Islet precursor cell (in vitro differentiated cells): ENCODE results near the gene LTBP2.

Experiments
- DNase-seq: peaks from one replicate; pipeline ENCODE4 v3.0.0-alpha.2; 2018

Gene LTBP2

DNA sequence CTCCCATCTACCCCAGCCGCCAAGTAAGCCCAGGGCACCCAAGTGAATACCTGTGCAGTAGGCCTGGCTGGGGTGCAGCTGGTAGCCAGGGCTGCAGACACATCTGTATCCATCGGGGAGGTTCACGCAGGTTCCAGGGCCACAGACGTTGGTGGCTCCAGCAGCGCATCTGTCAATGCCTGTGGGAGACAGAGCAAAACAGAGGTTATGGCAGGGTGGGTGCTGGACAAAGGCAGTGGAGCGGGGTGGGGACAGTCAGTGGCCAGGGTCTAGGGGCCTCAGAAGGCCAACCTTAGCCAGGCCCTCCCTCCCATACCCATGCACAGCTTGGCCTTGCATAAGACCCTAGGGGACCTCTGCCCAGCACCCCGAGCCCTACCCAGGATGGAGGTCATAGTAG, 89.3 kb downstream of the LTBP2 start:
- DNase-seq = no peak

- no peak for DNase-seq
Observed at GRCh38 chr14:74521756-74522155, 90.3 kb downstream of the LTBP2 start.

- no peak for DNase-seq
Observed at GRCh38 chr14:74519316-74520074, 92.5 kb downstream of the LTBP2 start.

DNA sequence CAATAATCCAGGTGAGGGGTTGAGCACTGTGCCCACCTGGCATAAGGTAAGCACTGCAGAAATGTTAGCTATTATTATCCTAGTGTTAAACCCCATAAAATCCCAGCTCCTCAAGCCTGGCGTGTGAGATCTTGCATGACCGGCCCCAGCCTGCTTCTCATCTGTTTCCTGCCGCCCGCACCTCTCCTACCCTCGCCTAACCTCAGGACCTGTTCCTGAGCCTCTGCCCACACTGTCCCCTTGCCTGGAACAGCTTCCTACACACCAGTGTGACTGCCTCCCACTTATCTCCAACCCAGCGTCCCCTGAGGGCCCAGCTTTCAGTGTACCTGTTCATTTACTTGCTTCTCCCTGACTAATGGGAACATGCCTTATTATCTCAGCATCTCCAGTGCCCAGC, 93.8 kb downstream of the LTBP2 start:
- DNase-seq = no peak

DNA sequence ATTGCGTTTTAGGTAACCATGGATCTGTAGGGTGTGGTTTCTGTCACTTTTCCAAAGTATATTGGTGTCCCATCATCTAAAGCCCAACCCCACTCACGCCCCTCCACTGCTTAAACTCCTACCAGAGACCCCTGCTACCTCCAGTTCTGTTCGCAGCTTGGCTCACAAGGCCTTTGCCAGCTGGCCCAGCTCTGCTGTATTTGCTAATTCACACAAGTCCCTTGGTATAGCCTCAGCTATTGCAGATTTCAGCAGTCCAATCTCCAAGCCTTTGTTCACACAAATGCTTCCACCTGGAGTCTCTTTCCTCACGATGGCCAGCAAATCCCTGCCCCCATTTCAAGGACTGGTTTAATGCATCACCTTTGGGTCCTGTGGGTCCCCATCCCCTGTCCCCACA, 94.3 kb downstream of the LTBP2 start:
- DNase-seq = no peak

- peak; percentile 86 for DNase-seq
Observed at GRCh38 chr14:74516451-74517160, 95.4 kb downstream of the LTBP2 start.

DNA sequence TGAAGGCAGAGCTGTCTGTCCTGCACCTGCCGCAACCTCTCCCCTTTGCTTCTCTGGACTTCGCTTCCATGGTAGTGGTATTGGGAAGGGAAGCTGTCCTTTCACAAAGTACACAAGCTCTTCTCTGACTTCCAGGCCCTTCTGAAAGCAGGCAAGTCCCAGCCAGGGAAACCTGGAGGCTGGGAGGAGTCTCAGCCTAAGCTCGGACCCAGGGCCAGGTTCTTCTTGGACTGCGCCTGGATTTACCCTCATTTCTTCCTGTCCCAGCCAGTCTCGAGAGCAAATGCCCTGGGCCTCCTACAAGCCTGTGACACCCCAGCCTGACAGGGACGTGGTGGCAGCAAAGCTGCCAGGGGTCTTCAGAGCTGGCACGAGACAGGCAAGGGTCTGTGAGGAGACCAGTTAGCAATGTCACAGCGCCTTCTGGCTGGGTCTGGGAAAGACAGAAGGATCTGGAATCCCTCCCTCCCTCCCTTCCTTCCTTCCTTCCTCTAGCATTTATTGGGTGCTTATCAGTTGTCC, 96.1 kb downstream of the LTBP2 start:
- no peak for DNase-seq

GRCh38 chr14:74514471-74514941, 97.5 kb downstream of the LTBP2 start:
- DNase-seq = peak; percentile 69

GRCh38 chr14:74511966-74512830, 99.8 kb downstream of the LTBP2 start:
- DNase-seq = no peak

GRCh38 chr14:74510959-74511409, 101.1 kb downstream of the LTBP2 start:
- no peak for DNase-seq

- no peak for DNase-seq
Observed at GRCh38 chr14:74510223-74510931, 101.7 kb downstream of the LTBP2 start.

- DNase-seq = no peak
Observed at GRCh38 chr14:74509587-74510222, 102.3 kb downstream of the LTBP2 start.

DNA sequence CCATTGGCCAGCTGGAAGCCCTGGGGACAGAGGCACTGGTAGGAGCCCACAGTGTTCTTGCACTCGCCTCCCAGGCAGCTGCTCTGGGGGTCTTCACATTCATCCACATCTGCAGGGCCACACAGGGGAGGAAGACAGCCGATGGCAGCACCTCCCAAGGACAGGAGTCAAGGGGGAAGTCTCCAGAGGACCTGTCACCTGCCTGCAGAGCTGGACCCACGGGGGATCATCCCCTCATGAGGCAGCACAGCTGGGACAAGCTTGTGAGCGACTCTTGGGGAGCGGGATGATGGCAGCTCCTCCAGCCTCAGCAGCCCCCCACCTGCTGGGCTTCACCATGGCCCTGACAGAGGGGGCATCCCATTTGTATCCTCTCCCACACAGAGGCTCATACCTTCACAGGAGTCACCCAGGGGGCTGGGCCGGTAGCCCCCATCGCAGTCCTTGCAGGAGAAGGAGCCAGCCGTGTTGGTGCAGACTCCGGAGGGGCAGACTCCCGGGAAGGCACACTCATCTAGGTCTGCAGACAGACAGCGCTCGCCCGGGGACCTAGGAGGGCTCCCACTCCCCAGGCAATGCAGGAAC, 103.1 kb downstream of the LTBP2 start:
- DNase-seq = no peak

DNA sequence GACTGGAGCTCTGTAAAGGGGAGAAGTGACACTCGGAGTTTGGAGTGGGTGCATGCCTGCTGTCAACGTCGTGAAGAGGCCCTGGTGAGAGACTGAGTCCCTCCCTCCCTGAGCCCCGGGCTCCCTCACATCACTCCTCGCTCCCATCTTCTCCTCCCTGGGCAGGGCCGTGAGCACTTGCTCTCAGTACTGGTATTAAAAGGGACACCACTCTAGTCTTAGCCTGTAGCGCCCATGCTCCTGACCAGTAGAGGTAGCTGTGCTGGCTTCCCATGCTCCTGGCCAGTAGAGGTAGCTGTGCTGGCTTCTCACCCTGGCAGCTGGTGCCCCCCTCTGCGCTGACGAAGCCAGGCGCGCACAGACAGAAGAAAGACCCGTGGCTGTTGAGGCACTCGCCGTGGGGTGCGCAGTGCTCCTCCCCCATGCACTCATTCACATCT, 103.7 kb downstream of the LTBP2 start:
- peak; percentile 81 for DNase-seq

DNA sequence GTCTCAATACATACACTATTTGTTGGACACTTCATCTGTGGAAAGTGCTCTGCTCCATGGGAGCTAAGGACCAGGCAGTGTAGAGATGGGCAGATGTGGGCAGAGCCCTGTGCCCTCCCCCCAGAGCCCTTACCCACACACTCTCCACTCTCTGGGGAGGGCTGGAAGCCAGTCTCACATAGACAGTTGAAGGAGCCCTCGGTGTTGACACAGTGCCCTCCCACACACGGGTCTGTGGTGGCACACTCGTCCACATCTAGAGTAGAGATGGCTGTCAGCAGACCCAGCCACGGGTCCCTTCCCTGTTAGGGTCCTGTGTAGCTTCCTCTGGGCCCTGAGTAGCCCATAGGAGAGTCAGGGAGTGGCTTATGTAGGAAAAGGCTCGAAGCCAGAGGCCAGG, 104.2 kb downstream of the LTBP2 start:
- no peak for DNase-seq

DNA sequence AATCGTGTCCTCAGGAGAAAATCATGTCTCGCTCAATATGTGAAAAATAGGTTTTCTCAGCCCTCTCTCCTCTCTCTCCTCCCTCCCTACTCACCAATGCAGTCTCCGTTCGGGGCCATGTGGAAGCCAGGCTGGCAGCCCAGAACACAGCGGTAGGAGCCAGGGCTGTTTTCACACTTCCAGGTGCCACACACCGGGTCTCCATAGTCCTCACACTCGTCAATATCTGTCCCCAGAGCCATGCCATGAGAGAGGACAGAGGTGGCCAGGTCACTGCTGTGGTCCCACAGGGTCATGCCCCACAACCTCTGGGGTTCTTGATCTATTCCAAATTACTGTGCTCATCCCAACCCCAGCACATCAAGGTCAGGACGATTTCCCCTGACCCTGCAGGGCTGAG, 105.0 kb downstream of the LTBP2 start:
- peak; percentile 36 for DNase-seq

DNA sequence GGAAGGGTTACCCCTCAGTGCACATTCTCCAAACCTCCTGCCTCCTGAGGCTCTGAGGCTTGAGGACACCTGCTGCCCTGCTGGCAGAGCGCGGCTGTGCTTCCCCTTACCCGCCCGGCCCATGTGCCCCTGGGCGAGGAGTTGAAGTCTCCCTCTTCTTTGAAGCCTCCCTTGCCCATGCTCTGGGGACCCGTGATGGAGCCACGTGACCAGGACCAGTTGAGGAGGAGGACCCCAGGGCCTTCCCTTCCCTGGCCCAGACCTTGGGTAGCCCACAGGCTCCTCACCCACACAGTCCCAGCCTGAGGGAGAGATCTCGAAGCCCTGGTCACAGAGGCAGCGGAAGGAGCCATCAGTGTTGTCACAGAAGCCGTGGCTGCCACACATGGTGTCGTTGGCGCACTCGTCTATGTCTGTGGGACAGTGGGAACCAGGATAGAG, 105.6 kb downstream of the LTBP2 start:
- DNase-seq = peak; percentile 42

DNA sequence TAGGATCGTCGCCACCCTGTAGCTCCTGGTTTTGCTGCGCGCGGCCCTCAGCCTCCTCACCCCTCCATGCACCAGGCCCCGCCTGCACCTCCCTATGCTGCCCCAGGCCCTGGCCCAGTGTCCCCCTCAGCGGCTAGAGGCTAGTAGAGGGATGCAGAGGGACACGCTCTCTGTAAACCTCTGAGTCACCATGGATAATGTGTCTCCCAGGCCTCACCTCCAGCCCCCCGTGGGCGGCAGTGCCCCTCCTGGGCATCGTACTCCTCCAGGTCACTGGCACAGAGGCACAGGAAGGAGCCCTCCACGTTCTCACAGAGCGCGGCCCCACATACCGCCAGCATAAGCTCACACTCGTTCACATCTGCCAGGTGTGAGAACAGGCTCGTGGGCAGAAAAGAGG, 106.2 kb downstream of the LTBP2 start:
- DNase-seq = peak; percentile 47

GRCh38 chr14:74504874-74505720, 106.9 kb downstream of the LTBP2 start:
- DNase-seq = peak; percentile 37

- peak; percentile 32 for DNase-seq
Observed at GRCh38 chr14:74504412-74504811, 107.6 kb downstream of the LTBP2 start.
